HG03139 (cell line): ENCODE results near the gene IL10RA.
"Not testable (repeated sequence)": the region's sequence is repeated elsewhere in the genome, so short reads cannot be mapped to it uniquely, and the experiment has no call there.

Experiments
- ATAC-seq: cut with Tn5 transposase; IDR thresholded peaks from one replicate; pipeline ENCODE4 v1.9.1; 2021; ENCODE audit not compliant: unreplicated experiment

Gene IL10RA

GRCh38 chr11:117985953-117986887 lies at the start of gene IL10RA:
Gene IL10RA, plus strand, starts transcription at chr11:117986394. Its CDS starts 74 bp downstream, at chr11:117986468.
- peak; percentile 81 for ATAC-seq

- no peak for ATAC-seq
Observed at GRCh38 chr11:117936973-117937372, 49.2 kb upstream of the IL10RA start.

GRCh38 chr11:117940736-117941135 lies 45.5 kb upstream of the IL10RA start:
- no peak for ATAC-seq

- ATAC-seq = no peak
Observed at GRCh38 chr11:117941163-117941707, 45.0 kb upstream of the IL10RA start.

- no peak for ATAC-seq
Observed at GRCh38 chr11:117941976-117942654, 44.1 kb upstream of the IL10RA start.

- no peak for ATAC-seq
Observed at GRCh38 chr11:117944554-117944953, 41.6 kb upstream of the IL10RA start.

- no peak for ATAC-seq
Observed at GRCh38 chr11:117945047-117945810, 41.0 kb upstream of the IL10RA start.

- ATAC-seq = no peak
Observed at GRCh38 chr11:117946156-117946841, 39.9 kb upstream of the IL10RA start.

GRCh38 chr11:117946842-117947526 lies 39.2 kb upstream of the IL10RA start:
- ATAC-seq = peak; percentile 46

GRCh38 chr11:117947751-117948150 lies 38.4 kb upstream of the IL10RA start:
- ATAC-seq = not testable (repeated sequence)

GRCh38 chr11:117948466-117948865 lies 37.7 kb upstream of the IL10RA start:
- not testable (repeated sequence) for ATAC-seq

- ATAC-seq = no peak
Observed at GRCh38 chr11:117949062-117949461, 37.1 kb upstream of the IL10RA start.

- no peak for ATAC-seq
Observed at GRCh38 chr11:117950301-117950700, 35.9 kb upstream of the IL10RA start.

GRCh38 chr11:117950993-117951961 lies 34.9 kb upstream of the IL10RA start:
- ATAC-seq = no peak

GRCh38 chr11:117953024-117953671 lies 33.0 kb upstream of the IL10RA start:
- ATAC-seq = no peak

GRCh38 chr11:117958949-117959348 lies 27.2 kb upstream of the IL10RA start:
- ATAC-seq = no peak

- no peak for ATAC-seq
Observed at GRCh38 chr11:117959438-117960149, 26.6 kb upstream of the IL10RA start.

GRCh38 chr11:117960406-117960805 lies 25.8 kb upstream of the IL10RA start:
- ATAC-seq = no peak
